HEK293T (cell line): ENCODE data around the gene MYH8.

ENCODE experiments used
- HDGF ChIP-seq: fragments of 450-650 bp; IDR thresholded peaks from 2 replicates; pipeline ENCODE4 v1.6.1; 2017; ENCODE audit warnings: antibody characterized with exemption, borderline replicate concordance
- SP1 ChIP-seq: fragments of 450-650 bp; IDR thresholded peaks from 2 replicates; pipeline ENCODE4 v1.6.1; 2017

DNA sequence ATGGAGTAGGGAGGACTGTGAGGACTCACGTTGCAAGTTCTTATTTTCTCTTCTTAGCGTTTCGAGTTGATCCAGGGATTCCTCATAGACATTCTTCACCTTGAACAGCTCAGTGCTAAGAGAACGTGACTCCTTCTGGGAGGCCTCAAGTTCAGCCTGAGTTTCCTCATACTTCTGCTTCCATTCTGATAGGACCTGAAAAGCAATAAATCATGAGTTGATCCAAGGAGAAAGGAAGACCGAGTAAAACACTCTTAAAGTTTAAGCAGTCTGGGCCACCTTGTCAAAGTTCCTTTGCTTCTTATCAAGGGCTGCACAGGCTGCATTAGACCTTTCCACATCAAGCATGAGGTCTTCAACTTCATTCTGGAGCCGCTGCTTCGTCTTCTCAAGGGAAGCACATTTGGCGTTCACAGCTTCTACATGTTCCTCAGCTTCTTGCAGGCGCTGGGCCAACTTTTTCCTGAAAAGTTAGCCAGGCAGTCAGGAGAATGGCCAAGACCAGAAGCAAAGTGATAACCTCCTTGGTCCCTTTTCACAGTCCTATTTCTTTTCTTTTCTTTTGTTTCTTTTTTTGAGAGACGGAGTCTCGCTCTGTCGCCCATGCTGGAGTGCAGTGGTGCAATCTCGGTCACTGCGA, 25.1 kb downstream of the MYH8 start:
- TF ChIP-seq SP1: no peak
- TF ChIP-seq HDGF: no peak
